Naive thymus-derived CD4-positive, alpha-beta T cell (primary cell): Measurements from ENCODE around the gene KRTAP12-4. TPM values are rescaled to one million over a fixed set of nuclear protein-coding genes. Genes with fewer than 3 reads are reported as not detected.

ENCODE experiments used
- ATAC-seq: fragments of 150-1000 bp; cut with Tn5 transposase; 2 replicates; pipeline ENCODE4 v1.10.0; 2021; ENCODE audit warnings: mild to moderate bottlenecking, moderate library complexity
- CTCF ChIA-PET: fragments of 350-600 bp; sonication (Branson Sonifier 250); formaldehyde crosslinking; loops from one replicate; lab custom pipeline; 2021; ENCODE audit warnings: antibody characterized with exemption; lab: Charles Lee
- POLR2A ChIA-PET: fragments of 350-600 bp; sonication (Branson Sonifier 250); formaldehyde crosslinking; loops from one replicate; lab custom pipeline; 2021; ENCODE audit warnings: antibody characterized with exemption, inconsistent platforms; lab: Charles Lee
- DNase-seq, 9 donors: peaks; one replicate each; pipeline versions ENCODE4 v3.0.0 to v3.0.0-alpha.2; 2020 to 2022; ENCODE audit warnings: mixed read lengths in 1 of 9
- H3K27ac ChIP-seq: one replicate; pipeline ENCODE4 v1.7.0; 2013; ENCODE audit warnings: mild to moderate bottlenecking, low read depth, low read length, moderate library complexity
- H3K27me3 ChIP-seq, 2 donors: one replicate each; pipeline ENCODE4 v1.7.0; 2013; ENCODE audit warnings: low read length in 2 of 2, mild to moderate bottlenecking in 2 of 2, moderate library complexity in 2 of 2; ENCODE audit not compliant: control insufficient read depth in 2 of 2, insufficient read depth in 2 of 2
- H3K36me3 ChIP-seq, 3 experiments: 1 replicate in 2 of 3; 2 replicates in 1 of 3; pipeline ENCODE4 v1.7.0; 2013; ENCODE audit warnings: low read length in 3 of 3, mild to moderate bottlenecking in 3 of 3, moderate library complexity in 1 of 3; ENCODE audit not compliant: insufficient read depth in 3 of 3, control insufficient read depth in 2 of 3
- H3K4me1 ChIP-seq, 2 donors: one replicate each; pipeline ENCODE4 v1.7.0; 2013; ENCODE audit warnings: low read length in 2 of 2, mild to moderate bottlenecking in 2 of 2, moderate library complexity in 1 of 2; ENCODE audit not compliant: control insufficient read depth in 2 of 2, insufficient read depth in 2 of 2
- H3K4me3 ChIP-seq: 2 replicates; pipeline ENCODE4 v1.7.0; 2013; ENCODE audit warnings: mild to moderate bottlenecking, low read length
- H3K9me3 ChIP-seq, 3 experiments: 1 replicate in 2 of 3; 2 replicates in 1 of 3; pipeline ENCODE4 v1.7.0; 2013; ENCODE audit warnings: low read length in 3 of 3; ENCODE audit not compliant: control insufficient read depth in 2 of 3
- H3K27ac Mint-ChIP-seq, 9 donors: one replicate each; pipeline ENCODE4 v1.8.0; 2020 to 2022; ENCODE audit warnings: mixed read lengths in 9 of 9, mild to moderate bottlenecking in 8 of 9, moderate library complexity in 5 of 9, inconsistent platforms in 2 of 9
- H3K27me3 Mint-ChIP-seq, 5 donors: one replicate each; pipeline ENCODE4 v1.8.0; 2021 to 2022; ENCODE audit warnings: mixed read lengths in 5 of 5, mild to moderate bottlenecking in 1 of 5
- H3K36me3 Mint-ChIP-seq, 5 donors: one replicate each; pipeline ENCODE4 v1.8.0; 2020 to 2022; ENCODE audit warnings: mixed read lengths in 5 of 5, mild to moderate bottlenecking in 3 of 5, inconsistent platforms in 1 of 5
- H3K4me1 Mint-ChIP-seq, 7 donors: one replicate each; pipeline ENCODE4 v1.8.0; 2020 to 2022; ENCODE audit warnings: mixed read lengths in 7 of 7, mild to moderate bottlenecking in 3 of 7, inconsistent platforms in 1 of 7
- H3K4me3 Mint-ChIP-seq, 10 donors: one replicate each; pipeline ENCODE4 v1.8.0; 2020 to 2022; ENCODE audit warnings: mild to moderate bottlenecking in 10 of 10, mixed read lengths in 10 of 10, moderate library complexity in 6 of 10, inconsistent platforms in 2 of 10
- H3K9me3 Mint-ChIP-seq, 11 donors: one replicate each; pipeline ENCODE4 v1.8.0; 2020 to 2022; ENCODE audit warnings: mixed read lengths in 11 of 11, mild to moderate bottlenecking in 4 of 11, inconsistent platforms in 1 of 11, moderate library complexity in 1 of 11
- intact Hi-C, 2 donors: fragments of 100-400 bp; cut with micrococcal nuclease; formaldehyde crosslinking; loops; one replicate each; pipeline ENCODE4 v1.15.1; 2023
- polyA plus RNA-seq, 2 donors: library from polyadenylated mRNA; unstranded; fragments of 300-500 nt; fragmentation: Illumina TruSeq; gene quantifications; one replicate each; pipeline ENCODE4 v1.2.3, GENCODE V29; 2021
- total RNA-seq, 6 experiments: library from RNA in 5 of 6; stranded (reverse) in 5 of 6; gene quantifications; 1 replicate in 5 of 6; 2 replicates in 1 of 6; pipeline ENCODE4 v1.2.3 and lab custom pipeline; 2021 to 2026

KRTAP12-4 gene
- total and polyA plus RNA-seq, 7 experiments from 2014 or later = not detected

DNA sequence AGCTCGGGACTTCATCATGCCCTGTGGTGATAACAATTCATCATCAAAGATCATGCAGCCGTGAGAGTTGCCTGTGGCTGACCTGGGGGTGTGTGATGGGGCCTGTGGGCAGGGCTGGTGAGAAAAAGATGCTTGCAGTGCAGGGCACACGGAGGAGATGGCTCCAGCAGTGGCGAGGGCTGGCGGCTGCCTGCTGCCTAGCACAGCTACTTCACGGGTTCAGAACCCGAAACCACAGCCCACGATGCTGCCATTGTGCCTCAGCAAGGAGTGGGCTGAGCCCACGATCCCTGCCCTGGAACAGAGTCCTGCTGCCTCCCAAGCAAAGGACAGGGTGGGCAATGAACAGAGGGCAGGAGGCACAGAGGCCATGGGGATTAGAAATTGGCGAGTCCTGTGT is 28.2 kb downstream of the KRTAP12-4 start:
- peaks cover 5 to 32% (median 9%) of the 10 kb centered on the region in 3 experiments for H3K9me3 ChIP-seq
- H3K4me3 ChIP-seq = no peak overlapping the region
- Mint-ChIP-seq H3K4me1 (peaks cover 4 to 42% (median 35%) of the 10 kb centered on the region in 7 donors), H3K27ac (peak overlapping the region in 2 of 9 donors; percentile 43 to 54), H3K4me3 (peak overlapping the region in 1 of 10 donors; percentile 38), H3K9me3 (peaks cover 26 to 58% (median 37%) of the 10 kb centered on the region in 11 donors), H3K36me3 (peaks cover 25 to 41% (median 38%) of the 10 kb centered on the region in 5 donors), H3K27me3 (peaks cover 0 to 15% (median 0%) of the 10 kb centered on the region in 5 donors)
- DNase-seq (no peak), ATAC-seq (peak; percentile 55)
- intact Hi-C loops = no loop called here
- H3K27me3 ChIP-seq = no peaks in the 10 kb centered on the region
- no peaks in the 10 kb centered on the region for H3K36me3 ChIP-seq
- POLR2A ChIA-PET = interaction anchor here (1.6 kb wide), 1 partner anchor 9 kb away, joined by 5 read pairs; no protein-coding TSS in a partner anchor
- CTCF ChIA-PET = interaction anchor here (0.9 kb wide), 1 partner anchor 11 kb away, joined by 3 read pairs; no protein-coding TSS in a partner anchor
- H3K27ac ChIP-seq = no peak overlapping the region
- H3K4me1 ChIP-seq = peaks cover 20 to 29% of the 10 kb centered on the region in 2 donors

DNA sequence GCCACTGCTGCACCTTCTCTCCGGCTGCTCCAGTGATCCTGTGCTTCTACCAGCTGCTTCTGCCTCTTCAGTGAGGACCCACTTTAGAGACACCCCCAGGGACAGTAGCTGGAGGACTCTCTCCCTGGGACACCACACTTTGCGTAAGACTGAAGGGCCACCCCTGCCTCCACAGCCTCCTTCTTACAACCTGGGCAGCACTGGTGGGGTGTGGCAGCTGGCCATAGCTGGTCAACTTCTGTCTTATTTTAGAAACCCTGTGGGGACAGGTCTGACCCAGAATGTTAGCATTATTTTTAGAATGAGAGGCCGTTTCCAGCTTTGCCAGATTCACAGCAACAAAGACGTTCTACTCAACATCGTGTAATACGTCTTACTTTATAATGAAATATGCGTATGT is 28.7 kb downstream of the KRTAP12-4 start:
- DNase-seq (no peak), ATAC-seq (no peak)
- H3K36me3 Mint-ChIP-seq = peaks cover 22 to 38% (median 34%) of the 10 kb centered on the region in 5 donors
- Histone ChIP-seq H3K36me3 (no peaks in the 10 kb centered on the region), H3K27ac (no peak overlapping the region), H3K9me3 (peaks cover 5 to 28% (median 9%) of the 10 kb centered on the region in 3 experiments), H3K27me3 (no peaks in the 10 kb centered on the region), H3K4me1 (peaks cover 20 to 29% of the 10 kb centered on the region in 2 donors), H3K4me3 (no peak overlapping the region)
- H3K27ac Mint-ChIP-seq = peak overlapping the region in 2 of 9 donors; percentile 43 to 54
- peak overlapping the region in 1 of 10 donors; percentile 38 for H3K4me3 Mint-ChIP-seq
- H3K9me3 Mint-ChIP-seq = peaks cover 22 to 58% (median 34%) of the 10 kb centered on the region in 11 donors
- peaks cover 3 to 39% (median 33%) of the 10 kb centered on the region in 7 donors for H3K4me1 Mint-ChIP-seq
- ChIA-PET CTCF (interaction anchor here (0.9 kb wide), 1 partner anchor 10 kb away, joined by 3 read pairs; no protein-coding TSS in a partner anchor), POLR2A (interaction anchor here (1.3 to 1.6 kb wide), 2 partner anchors 8 to 32 kb away, joined by 3 to 5 read pairs; partner anchors contain the start of gene KRTAP12-3)
- H3K27me3 Mint-ChIP-seq = peaks cover 0 to 11% (median 0%) of the 10 kb centered on the region in 5 donors
- intact Hi-C loops = no loop called here

DNA sequence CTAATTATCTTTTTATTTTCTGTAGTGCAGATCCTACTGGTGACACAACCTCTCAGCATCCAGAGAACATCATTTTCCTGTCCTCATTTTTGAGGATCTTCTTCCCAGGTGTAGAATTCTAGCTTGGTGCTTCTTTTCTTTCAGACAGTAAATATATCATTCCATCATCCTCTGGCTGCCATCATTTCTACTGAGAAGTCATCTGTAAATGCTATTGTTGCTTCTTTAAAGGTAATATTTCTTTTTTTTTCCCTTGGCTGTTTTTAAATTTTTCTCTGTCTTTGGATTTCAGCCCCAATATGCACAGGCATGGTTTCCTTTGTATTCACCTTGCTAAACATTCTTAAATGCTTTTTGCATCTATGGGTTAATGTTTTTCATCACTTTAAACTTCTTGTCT is 30.9 kb downstream of the KRTAP12-4 start:
- no peak overlapping the region for H3K4me3 ChIP-seq
- H3K36me3 ChIP-seq = no peaks in the 10 kb centered on the region
- CTCF ChIA-PET = no interaction called here
- Mint-ChIP-seq H3K36me3 (peaks cover 24 to 49% (median 45%) of the 10 kb centered on the region in 5 donors), H3K27ac (peak overlapping the region in 2 of 9 donors; percentile 18 to 44), H3K4me3 (no peak overlapping the region), H3K27me3 (peaks cover 0 to 8% (median 0%) of the 10 kb centered on the region in 5 donors), H3K4me1 (peaks cover 9 to 44% (median 36%) of the 10 kb centered on the region in 7 donors), H3K9me3 (peaks cover 28 to 65% (median 48%) of the 10 kb centered on the region in 11 donors)
- POLR2A ChIA-PET = interaction anchor here (0.8 kb wide), 1 partner anchor 31 kb away, joined by 4 read pairs; the partner anchor contains the start of gene KRTAP12-4
- DNase-seq (no peak), ATAC-seq (no peak)
- intact Hi-C loops = no loop called here
- no peak overlapping the region for H3K27ac ChIP-seq
- H3K9me3 ChIP-seq = peaks cover 0 to 17% (median 11%) of the 10 kb centered on the region in 3 experiments
- peaks cover 15 to 28% of the 10 kb centered on the region in 2 donors for H3K4me1 ChIP-seq
- no peaks in the 10 kb centered on the region for H3K27me3 ChIP-seq

DNA sequence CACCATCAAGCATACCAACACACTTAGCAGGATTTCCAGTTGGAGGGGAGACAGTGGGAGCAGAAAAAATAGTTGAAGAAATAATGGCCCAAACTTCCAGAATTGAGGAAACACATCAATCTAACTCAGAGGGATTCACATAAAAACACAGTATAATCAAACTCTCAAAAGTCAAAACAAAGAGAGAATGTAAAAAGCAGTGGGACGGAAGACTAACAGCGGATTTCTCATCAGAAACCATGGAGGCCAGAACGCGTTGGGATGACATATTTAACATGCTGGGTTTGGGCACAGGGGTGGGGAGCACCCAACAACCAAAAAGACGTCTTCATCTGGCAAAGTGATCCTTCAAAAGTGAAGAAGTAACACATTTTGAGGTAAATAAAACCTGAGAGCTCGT is 34.6 kb downstream of the KRTAP12-4 start:
- CTCF ChIA-PET = interaction anchor here (1.2 to 1.6 kb wide), 2 partner anchors 109 to 123 kb away, joined by 5 to 6 read pairs; no protein-coding TSS in a partner anchor
- POLR2A ChIA-PET = interaction anchor here (0.9 to 2.8 kb wide), 4 partner anchors 11 to 73 kb away, joined by 4 to 23 read pairs (median 10); partner anchors contain the start of genes KRTAP12-3 and KRTAP12-4
- Histone ChIP-seq H3K4me3 (peak overlapping the region; percentile 53), H3K36me3 (no peaks in the 10 kb centered on the region), H3K27ac (peak overlapping the region; percentile 59), H3K4me1 (peaks cover 37 to 45% of the 10 kb centered on the region in 2 donors), H3K27me3 (no peaks in the 10 kb centered on the region), H3K9me3 (peaks cover 0 to 17% (median 11%) of the 10 kb centered on the region in 3 experiments)
- H3K4me1 Mint-ChIP-seq = peaks cover 20 to 61% (median 56%) of the 10 kb centered on the region in 7 donors
- H3K27ac Mint-ChIP-seq = peak overlapping the region in 8 of 9 donors; percentile 83 to 96 (median 93)
- peaks cover 28 to 64% (median 48%) of the 10 kb centered on the region in 11 donors for H3K9me3 Mint-ChIP-seq
- peak overlapping the region in 9 of 10 donors; percentile 16 to 86 (median 52) for H3K4me3 Mint-ChIP-seq
- H3K36me3 Mint-ChIP-seq = peaks cover 24 to 51% (median 47%) of the 10 kb centered on the region in 5 donors
- no peak for DNase-seq
- no peak for ATAC-seq
- intact Hi-C loops = loop anchor here (1.0 to 5.0 kb wide), 4 partner anchors 37 to 92 kb away; partner anchors contain the start of genes KRTAP12-3 (in 2 of the 2), KRTAP10-5 (in 1 of the 2) and TSPEAR (in 1 of the 2)
- H3K27me3 Mint-ChIP-seq = peaks cover 0 to 8% (median 0%) of the 10 kb centered on the region in 5 donors

DNA sequence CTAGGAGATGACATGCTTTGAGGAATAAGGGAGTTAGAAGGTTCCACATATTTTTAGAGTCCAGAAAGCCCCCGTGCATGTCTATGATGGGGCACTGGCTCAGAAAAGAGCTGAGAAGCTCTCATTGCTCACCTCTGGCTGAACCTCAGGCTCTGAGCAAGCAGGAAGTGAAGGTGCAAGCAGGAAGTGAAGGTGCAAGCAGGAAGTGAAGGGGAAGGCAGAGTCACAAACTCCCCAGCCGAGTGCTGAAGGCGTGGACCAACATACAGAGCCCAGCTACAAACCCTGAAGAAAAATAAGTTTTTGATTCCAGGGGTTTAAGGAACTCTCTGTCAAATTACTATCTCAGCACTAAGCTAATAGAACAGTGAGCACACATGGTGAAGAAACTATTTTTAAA is 35.5 kb downstream of the KRTAP12-4 start:
- H3K4me1 Mint-ChIP-seq = peaks cover 20 to 65% (median 60%) of the 10 kb centered on the region in 7 donors
- Histone ChIP-seq H3K9me3 (peaks cover 0 to 11% (median 10%) of the 10 kb centered on the region in 3 experiments), H3K36me3 (no peaks in the 10 kb centered on the region), H3K4me3 (peak overlapping the region; percentile 53), H3K27ac (peak overlapping the region; percentile 59), H3K4me1 (peaks cover 37 to 45% of the 10 kb centered on the region in 2 donors), H3K27me3 (no peaks in the 10 kb centered on the region)
- H3K4me3 Mint-ChIP-seq = peak overlapping the region; percentile 47 to 86 (median 70)
- ATAC-seq (peak; percentile 95), DNase-seq (peak in 7 of 9 donors; percentile 58 to 83 (median 78))
- intact Hi-C loops = loop anchor here (1.0 to 5.0 kb wide), 5 partner anchors 37 to 123 kb away; partner anchors contain the start of genes KRTAP12-3 (in 2 of the 2), KRTAP10-5 (in 1 of the 2) and TSPEAR (in 1 of the 2)
- H3K27ac Mint-ChIP-seq = peak overlapping the region; percentile 83 to 96 (median 93)
- ChIA-PET CTCF (interaction anchor here (0.6 to 2.5 kb wide), 5 partner anchors 39 to 181 kb away, joined by 3 to 9 read pairs (median 5); partner anchors contain the start of gene KRTAP12-3), POLR2A (interaction anchor here (0.8 to 2.8 kb wide), 11 partner anchors 12 to 312 kb away, joined by 3 to 23 read pairs (median 4); partner anchors contain the start of genes KRTAP10-12, KRTAP12-3 and KRTAP12-4)
- peaks cover 22 to 55% (median 39%) of the 10 kb centered on the region in 11 donors for H3K9me3 Mint-ChIP-seq
- peaks cover 17 to 45% (median 38%) of the 10 kb centered on the region in 5 donors for H3K36me3 Mint-ChIP-seq
- H3K27me3 Mint-ChIP-seq = peaks cover 0 to 3% (median 0%) of the 10 kb centered on the region in 5 donors

DNA sequence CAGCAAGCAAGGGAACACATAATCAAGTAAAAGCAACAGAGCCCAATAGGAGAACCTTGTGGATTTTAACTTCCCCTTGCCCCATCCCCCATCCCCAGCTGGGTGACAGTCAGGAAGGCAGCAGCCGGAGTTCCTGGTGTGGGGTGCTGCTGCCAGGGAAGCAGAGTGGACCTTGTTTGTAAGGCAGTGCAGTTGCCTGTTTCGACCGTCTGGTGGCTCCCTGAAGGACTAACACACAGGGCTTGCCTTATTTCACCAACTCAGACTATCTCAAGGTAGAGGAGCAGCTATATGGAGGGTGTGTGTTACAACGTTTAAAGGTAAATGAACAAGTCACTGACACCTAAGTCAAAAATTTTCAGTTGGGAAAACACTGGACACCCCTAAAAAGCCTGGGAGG is 36.0 kb downstream of the KRTAP12-4 start:
- intact Hi-C loops = loop anchor here in 1 of 2 donors (1.0 to 5.0 kb wide), 3 partner anchors 36 to 124 kb away; partner anchors contain the start of genes KRTAP10-5 and TSPEAR
- DNase-seq (no peak), ATAC-seq (peak; percentile 36)
- no peaks in the 10 kb centered on the region for H3K27me3 ChIP-seq
- ChIA-PET CTCF (interaction anchor here (0.6 to 2.5 kb wide), 5 partner anchors 39 to 182 kb away, joined by 3 to 9 read pairs (median 5); partner anchors contain the start of gene KRTAP12-3), POLR2A (interaction anchor here (0.8 to 2.8 kb wide), 12 partner anchors 8 to 313 kb away, joined by 3 to 23 read pairs (median 4); partner anchors contain the start of genes KRTAP10-12, KRTAP10-9 and KRTAP12-3)
- peaks cover 14 to 42% (median 34%) of the 10 kb centered on the region in 5 donors for H3K36me3 Mint-ChIP-seq
- peaks cover 0 to 7% (median 6%) of the 10 kb centered on the region in 3 experiments for H3K9me3 ChIP-seq
- H3K27ac ChIP-seq = peak overlapping the region; percentile 59
- peak overlapping the region; percentile 53 for H3K4me3 ChIP-seq
- peaks cover 21 to 51% (median 35%) of the 10 kb centered on the region in 11 donors for H3K9me3 Mint-ChIP-seq
- H3K4me1 Mint-ChIP-seq = peaks cover 20 to 66% (median 60%) of the 10 kb centered on the region in 7 donors
- no peaks in the 10 kb centered on the region for H3K27me3 Mint-ChIP-seq
- H3K36me3 ChIP-seq = no peaks in the 10 kb centered on the region
- H3K4me1 ChIP-seq = peaks cover 37 to 45% of the 10 kb centered on the region in 2 donors
- H3K27ac Mint-ChIP-seq = peak overlapping the region; percentile 83 to 96 (median 93)
- peak overlapping the region; percentile 47 to 86 (median 70) for H3K4me3 Mint-ChIP-seq
